GM13977 (cell line): ENCODE results near the gene KDM4C.
A peak's percentile ranks its signal among the peaks of the same experiment; 100 is the strongest.

Experiments
- DNase-seq: peaks from one replicate; pipeline ENCODE4 v3.0.0; 2012; ENCODE audit warnings: low spot score
- CTCF ChIP-seq: IDR thresholded peaks from 2 replicates; pipeline ENCODE4 v1.5.1; 2012; ENCODE audit warnings: mild to moderate bottlenecking, control low read depth; ENCODE audit not compliant: insufficient read depth; ENCODE audit errors: extremely low read depth, missing control alignments
- in situ Hi-C: fragments of 300-500 bp; cut with MboI; formaldehyde crosslinking; loops from one replicate; pipeline ENCODE4 v1.12.0; 2022; ENCODE audit warnings: low sequenced_read_pairs, low pct_unique_long_range_greater_than_20kb, mixed read lengths, inconsistent platforms; ENCODE audit not compliant: unreplicated experiment

The KDM4C gene

GRCh38 chr9:6959270-6960000 is 201.7 kb downstream of the KDM4C start:
- DNase-seq: no peak
- TF ChIP-seq CTCF: no peak
- in situ Hi-C loops: no loop called here

GRCh38 chr9:6960777-6961176 is 203.0 kb downstream of the KDM4C start:
- in situ Hi-C loops: no loop called here
- DNase-seq: peak; percentile 44
- TF ChIP-seq CTCF: no peak

DNA sequence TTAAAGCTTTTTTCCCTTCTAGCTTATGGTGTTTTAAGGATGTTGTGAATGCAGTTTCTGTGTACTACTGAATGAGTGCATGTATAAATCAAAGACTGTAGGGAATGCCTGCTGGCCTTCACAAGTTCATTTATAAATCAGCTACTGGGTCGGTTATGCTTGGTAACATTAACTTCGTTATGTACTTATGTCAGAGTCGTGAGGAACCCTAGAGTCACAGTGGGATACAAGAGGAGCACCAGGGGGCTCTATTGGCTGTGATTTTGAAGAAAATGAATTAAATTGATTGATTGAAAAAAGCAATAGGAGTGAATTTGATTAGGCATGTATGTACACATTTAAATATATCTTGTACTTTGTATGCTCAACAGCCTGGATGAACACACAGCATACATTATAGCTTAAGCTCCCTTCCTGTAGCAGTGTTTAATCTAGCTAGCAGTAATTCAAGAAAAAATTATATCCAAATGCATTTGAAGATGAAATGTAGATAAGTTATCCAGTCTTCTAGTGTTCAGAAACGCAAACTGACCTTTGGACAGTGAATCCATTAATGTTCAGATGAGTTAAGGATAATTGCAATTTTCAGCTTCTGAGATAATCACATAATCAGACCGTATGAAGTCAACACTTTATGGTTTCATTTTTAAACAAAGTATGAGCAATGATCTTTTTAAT is 204.2 kb downstream of the KDM4C start:
- TF ChIP-seq CTCF: no peak
- DNase-seq: no peak
- in situ Hi-C loops: no loop called here

- in situ Hi-C loops: no loop called here
- no peak for DNase-seq
- no peak for TF ChIP-seq CTCF
Observed at GRCh38 chr9:6965566-6965965, 207.8 kb downstream of the KDM4C start.

DNA sequence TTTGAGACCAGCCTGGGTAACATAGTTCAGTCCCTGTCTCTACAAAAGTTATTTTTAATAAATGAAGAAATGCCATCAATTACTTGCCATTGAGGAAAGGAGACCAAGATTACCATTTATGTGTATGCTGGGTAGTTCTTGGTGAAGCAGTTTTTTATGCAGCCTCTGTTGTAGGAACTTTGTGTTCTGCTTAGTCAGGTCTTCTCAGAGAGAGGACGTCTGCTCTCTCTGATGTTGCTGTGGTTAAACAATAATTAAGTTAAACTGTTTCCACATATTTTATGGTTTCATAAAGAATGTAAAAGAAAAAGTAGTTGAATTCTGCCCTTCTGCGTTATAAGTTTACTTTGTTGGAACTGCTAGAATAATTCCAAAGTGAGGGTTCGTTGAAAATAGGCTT is 210.5 kb downstream of the KDM4C start:
- no peak for DNase-seq
- in situ Hi-C loops: no loop called here
- TF ChIP-seq CTCF: no peak

DNA sequence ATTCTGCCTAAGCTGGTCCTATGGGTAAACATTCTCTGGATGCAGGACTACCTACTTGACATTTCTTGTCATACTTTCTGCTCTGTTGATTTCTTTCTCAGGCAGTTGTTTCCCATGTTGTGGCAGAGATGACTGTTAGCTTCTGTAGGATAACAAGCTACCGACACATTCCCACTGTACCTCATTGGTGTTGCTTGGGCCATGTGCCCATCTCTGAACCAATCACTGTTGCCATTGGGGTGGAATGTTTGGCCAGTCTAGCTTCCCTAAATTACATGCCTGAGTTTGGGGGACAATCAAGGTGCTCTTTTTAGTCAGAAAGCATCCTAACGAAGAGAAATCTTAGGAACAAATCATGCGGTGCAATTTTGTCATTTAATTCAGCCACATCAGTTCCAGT is 212.0 kb downstream of the KDM4C start:
- DNase-seq: no peak
- in situ Hi-C loops: no loop called here
- TF ChIP-seq CTCF: no peak
